Stimulated activated CD4-positive, alpha-beta T cell treated with anti-CD3 and anti-CD28 coated beads, Interleukin-15, amount 100 ng/mL, for 1 hour (primary cell): Measurements from ENCODE around the gene FAM3B.
"Not testable (repeated sequence)": the region's sequence is repeated elsewhere in the genome, so short reads cannot be mapped to it uniquely, and the experiment has no call there.

Source experiments
- DNase-seq, 2 donors: peaks; one replicate each; pipeline ENCODE4 v3.0.0-alpha.2; 2020; ENCODE audit warnings: low read depth in 1 of 2, low spot score in 1 of 2

FAM3B gene

GRCh38 chr21:41349619-41350390, 33.2 kb downstream of the FAM3B start:
- no peak for DNase-seq

GRCh38 chr21:41350436-41351155, 34.0 kb downstream of the FAM3B start:
- DNase-seq = no peak

- no peak for DNase-seq
These were observed 40.9 kb downstream of the FAM3B start for GRCh38 chr21:41357546-41357945.

- DNase-seq = no peak
These were observed 41.9 kb downstream of the FAM3B start for GRCh38 chr21:41358193-41359166.

GRCh38 chr21:41359286-41359685, 42.7 kb downstream of the FAM3B start:
- DNase-seq = no peak

- not testable (repeated sequence) for DNase-seq
These were observed 43.1 kb downstream of the FAM3B start for GRCh38 chr21:41359754-41360071.

GRCh38 chr21:41360072-41360821, 43.6 kb downstream of the FAM3B start:
- no peak for DNase-seq

GRCh38 chr21:41361053-41361785, 44.6 kb downstream of the FAM3B start:
- DNase-seq = no peak

- DNase-seq = peak; percentile 45 to 66
These were observed 45.4 kb downstream of the FAM3B start, which contains the start of gene MX2 for GRCh38 chr21:41361786-41362604. Gene MX2 (plus strand): TSS chr21:41362027. CDS start chr21:41376907, 14,880 bp downstream.

- DNase-seq = no peak
These were observed 46.2 kb downstream of the FAM3B start for GRCh38 chr21:41362605-41363369.

GRCh38 chr21:41363370-41364270, 47.0 kb downstream of the FAM3B start:
- no peak for DNase-seq

GRCh38 chr21:41364308-41364707, 47.7 kb downstream of the FAM3B start:
- no peak for DNase-seq

GRCh38 chr21:41365377-41366107, 48.9 kb downstream of the FAM3B start:
- DNase-seq = no peak

- no peak for DNase-seq
These were observed 50.0 kb downstream of the FAM3B start for GRCh38 chr21:41366522-41367151.

GRCh38 chr21:41367301-41367944, 50.8 kb downstream of the FAM3B start:
- DNase-seq = no peak
